Neural progenitor cell (in vitro differentiated cells): Measurements from ENCODE around the gene RNF220. TPM values are rescaled to one million over a fixed set of nuclear protein-coding genes. Genes with fewer than 3 reads are reported as not detected.

ENCODE experiments used
- DNase-seq: peaks from one replicate; pipeline ENCODE4 v3.0.0-alpha.2; 2016; ENCODE audit warnings: low spot score
- H2AFZ ChIP-seq: fragments of 200-600 bp; sonication (generic); replicated peaks from 2 replicates; pipeline ENCODE4 v1.6.1; 2016; ENCODE audit warnings: antibody characterized with exemption
- H3F3A ChIP-seq: fragments of 200-600 bp; sonication (generic); 2 replicates; pipeline ENCODE4 v1.6.1; 2016; ENCODE audit warnings: antibody characterized with exemption, low read depth
- H3K27ac ChIP-seq: fragments of 200-600 bp; sonication (generic); 2 replicates; pipeline ENCODE4 v1.5.1; 2016; ENCODE audit warnings: mild to moderate bottlenecking
- H3K27me3 ChIP-seq: fragments of 200-600 bp; sonication (generic); 2 replicates; pipeline ENCODE4 v1.6.1; 2016; ENCODE audit warnings: mild to moderate bottlenecking, moderate library complexity
- H3K36me3 ChIP-seq: fragments of 200-600 bp; sonication (generic); 2 replicates; pipeline ENCODE4 v1.5.1; 2016
- H3K4me1 ChIP-seq: fragments of 200-600 bp; sonication (generic); 2 replicates; pipeline ENCODE4 v1.6.1; 2016; ENCODE audit warnings: mixed run types
- H3K4me2 ChIP-seq: fragments of 200-600 bp; sonication (generic); 2 replicates; pipeline ENCODE4 v1.6.1; 2016
- H3K4me3 ChIP-seq: fragments of 200-600 bp; sonication (generic); 2 replicates; pipeline ENCODE4 v1.5.1; 2016
- H3K79me2 ChIP-seq: fragments of 200-600 bp; sonication (generic); 2 replicates; pipeline ENCODE4 v1.6.1; 2016; ENCODE audit warnings: low read depth
- H3K9ac ChIP-seq: fragments of 200-600 bp; sonication (generic); 2 replicates; pipeline ENCODE4 v1.6.1; 2016
- H3K9me3 ChIP-seq: fragments of 200-600 bp; sonication (generic); 2 replicates; pipeline ENCODE4 v1.5.1; 2016; ENCODE audit warnings: low read depth
- H4K20me1 ChIP-seq: fragments of 200-600 bp; sonication (generic); 2 replicates; pipeline ENCODE4 v1.6.1; 2016; ENCODE audit warnings: low read depth
- H3K27ac Mint-ChIP-seq: 3 replicates; pipeline ENCODE4 v1.8.0; 2021; ENCODE audit warnings: mixed read lengths
- H3K27me3 Mint-ChIP-seq: 2 replicates; pipeline ENCODE4 v1.8.0; 2022; ENCODE audit warnings: low read depth, mild to moderate bottlenecking, inconsistent platforms, moderate library complexity, mixed read lengths; ENCODE audit not compliant: insufficient read depth
- H3K36me3 Mint-ChIP-seq: 3 replicates; pipeline ENCODE4 v1.8.0; 2021; ENCODE audit warnings: mixed read lengths
- H3K4me1 Mint-ChIP-seq: 3 replicates; pipeline ENCODE4 v1.8.0; 2021; ENCODE audit warnings: mixed read lengths
- H3K4me3 Mint-ChIP-seq: 3 replicates; pipeline ENCODE4 v1.8.0; 2021; ENCODE audit warnings: mild to moderate bottlenecking, moderate library complexity, mixed read lengths
- H3K9me3 Mint-ChIP-seq: 3 replicates; pipeline ENCODE4 v1.8.0; 2020; ENCODE audit warnings: mixed read lengths
- EZH2 ChIP-seq: fragments of 200-600 bp; sonication (generic); IDR thresholded peaks from 2 replicates; pipeline ENCODE4 v1.6.1; 2017; ENCODE audit warnings: antibody characterized with exemption, mild to moderate bottlenecking, moderate library complexity
- EZH2phosphoT487 ChIP-seq: fragments of 200-600 bp; sonication (generic); IDR thresholded peaks from 2 replicates; pipeline ENCODE4 v1.6.1; 2017; ENCODE audit warnings: antibody characterized with exemption
- total RNA-seq: library from RNA; depleted of rRNA; stranded (reverse); fragments of >200 nt; gene quantifications from 2 replicates; pipeline ENCODE4 v1.2.3, GENCODE V29; 2015; ENCODE audit warnings: low replicate concordance
- TF ChIP-seq, protein P1 (sequence below): fragments of 200-600 bp; sonication (generic); IDR thresholded peaks from 2 replicates; pipeline ENCODE4 v1.5.1; 2017; ENCODE audit warnings: antibody characterized with exemption, mild to moderate bottlenecking

RNF220 gene
- total RNA-seq, 1 donor from 2014 or later, result 93.8 TPM

DNA sequence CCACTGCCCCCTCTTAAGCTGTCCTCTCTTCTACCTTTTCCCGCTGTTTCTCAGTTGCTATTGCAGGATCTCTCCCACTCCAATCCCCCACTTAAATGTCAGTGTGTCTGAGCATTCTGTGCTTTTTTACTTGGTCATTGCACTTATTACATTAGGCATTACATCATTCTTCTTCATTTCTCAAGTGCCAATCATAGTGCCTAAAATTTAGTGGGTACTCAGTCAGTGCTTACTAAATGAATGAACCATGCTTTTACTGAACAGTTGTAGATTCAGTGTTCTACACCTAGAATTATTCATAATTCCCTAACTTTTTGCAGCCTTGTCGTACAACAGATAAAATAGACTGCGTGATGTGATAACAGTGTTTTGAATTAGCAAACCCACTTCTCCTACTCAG lies 288.8 kb downstream of the RNF220 start:
- H3K36me3 Mint-ChIP-seq, result peaks cover 5% of the 10 kb centered on the region

DNA sequence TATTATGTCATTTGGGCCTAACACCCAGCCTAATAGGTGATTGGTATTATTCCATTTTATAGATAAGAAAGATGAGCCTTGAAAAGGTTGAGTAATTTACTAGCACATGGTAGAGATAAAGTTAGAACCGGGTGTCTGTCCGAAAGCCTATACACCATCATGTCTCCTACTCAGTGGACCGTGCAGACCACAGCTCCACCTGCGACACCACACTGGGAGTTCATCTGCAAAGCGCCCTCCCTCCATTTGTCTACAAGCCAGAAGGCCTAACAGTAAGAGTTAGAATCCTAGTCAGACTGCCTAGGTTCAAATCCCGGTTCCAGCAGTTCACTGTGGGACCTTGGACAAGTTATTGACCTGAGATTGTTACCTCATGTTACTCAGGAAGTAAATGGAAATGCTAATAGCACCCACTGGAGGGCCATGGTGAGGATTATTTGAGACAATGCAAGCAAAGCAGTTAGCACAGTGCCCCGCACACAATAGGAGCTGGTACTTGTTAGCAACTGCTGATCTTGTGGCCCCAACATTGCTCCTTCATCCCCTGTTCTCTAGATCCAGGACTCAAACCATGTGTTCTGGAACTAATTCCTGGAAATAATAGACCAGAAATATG lies 289.9 kb downstream of the RNF220 start:
- Mint-ChIP-seq H3K4me3 (no peak overlapping the region), H3K4me1 (no peaks in the 10 kb centered on the region), H3K27me3 (peaks cover 4% of the 10 kb centered on the region), H3K27ac (no peak overlapping the region), H3K36me3 (peaks cover 5% of the 10 kb centered on the region), H3K9me3 (no peaks in the 10 kb centered on the region)
- Histone ChIP-seq H3K4me3 (no peak overlapping the region), H2AFZ (no peak overlapping the region), H3K9ac (no peak overlapping the region), H3K27me3 (no peaks in the 10 kb centered on the region), H3K36me3 (no peaks in the 10 kb centered on the region), H3K79me2 (no peaks in the 10 kb centered on the region), H3K4me2 (no peak overlapping the region), H3K4me1 (no peaks in the 10 kb centered on the region), H4K20me1 (no peaks in the 10 kb centered on the region), H3F3A (no peaks in the 10 kb centered on the region), H3K27ac (no peak overlapping the region), H3K9me3 (no peaks in the 10 kb centered on the region)
- no peak for DNase-seq
- TF ChIP-seq EZH2phosphoT487 (no peak), EZH2 (no peak)
- TF ChIP-seq, protein P1, sequence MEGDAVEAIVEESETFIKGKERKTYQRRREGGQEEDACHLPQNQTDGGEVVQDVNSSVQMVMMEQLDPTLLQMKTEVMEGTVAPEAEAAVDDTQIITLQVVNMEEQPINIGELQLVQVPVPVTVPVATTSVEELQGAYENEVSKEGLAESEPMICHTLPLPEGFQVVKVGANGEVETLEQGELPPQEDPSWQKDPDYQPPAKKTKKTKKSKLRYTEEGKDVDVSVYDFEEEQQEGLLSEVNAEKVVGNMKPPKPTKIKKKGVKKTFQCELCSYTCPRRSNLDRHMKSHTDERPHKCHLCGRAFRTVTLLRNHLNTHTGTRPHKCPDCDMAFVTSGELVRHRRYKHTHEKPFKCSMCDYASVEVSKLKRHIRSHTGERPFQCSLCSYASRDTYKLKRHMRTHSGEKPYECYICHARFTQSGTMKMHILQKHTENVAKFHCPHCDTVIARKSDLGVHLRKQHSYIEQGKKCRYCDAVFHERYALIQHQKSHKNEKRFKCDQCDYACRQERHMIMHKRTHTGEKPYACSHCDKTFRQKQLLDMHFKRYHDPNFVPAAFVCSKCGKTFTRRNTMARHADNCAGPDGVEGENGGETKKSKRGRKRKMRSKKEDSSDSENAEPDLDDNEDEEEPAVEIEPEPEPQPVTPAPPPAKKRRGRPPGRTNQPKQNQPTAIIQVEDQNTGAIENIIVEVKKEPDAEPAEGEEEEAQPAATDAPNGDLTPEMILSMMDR, result no peak

More for the DNA sequence above, 288.8 kb downstream of the RNF220 start:
- Mint-ChIP-seq H3K4me3 (no peak overlapping the region), H3K9me3 (no peaks in the 10 kb centered on the region), H3K27ac (no peak overlapping the region), H3K4me1 (peaks cover 4% of the 10 kb centered on the region), H3K27me3 (peaks cover 3% of the 10 kb centered on the region)
- no peaks in the 10 kb centered on the region for H3K27me3 ChIP-seq
- no peaks in the 10 kb centered on the region for H3K4me1 ChIP-seq
- no peak overlapping the region for H3K4me3 ChIP-seq
- H3F3A ChIP-seq, result no peaks in the 10 kb centered on the region
- no peaks in the 10 kb centered on the region for H3K36me3 ChIP-seq
- DNase-seq, result no peak
- H3K79me2 ChIP-seq, result no peaks in the 10 kb centered on the region
- no peak overlapping the region for H3K27ac ChIP-seq
- TF ChIP-seq EZH2phosphoT487 (no peak), EZH2 (no peak)
- TF ChIP-seq, protein P1, result no peak
- H3K9me3 ChIP-seq, result no peaks in the 10 kb centered on the region
- no peaks in the 10 kb centered on the region for H4K20me1 ChIP-seq
- no peak overlapping the region for H3K4me2 ChIP-seq
- H2AFZ ChIP-seq, result no peak overlapping the region
- H3K9ac ChIP-seq, result no peak overlapping the region

DNA sequence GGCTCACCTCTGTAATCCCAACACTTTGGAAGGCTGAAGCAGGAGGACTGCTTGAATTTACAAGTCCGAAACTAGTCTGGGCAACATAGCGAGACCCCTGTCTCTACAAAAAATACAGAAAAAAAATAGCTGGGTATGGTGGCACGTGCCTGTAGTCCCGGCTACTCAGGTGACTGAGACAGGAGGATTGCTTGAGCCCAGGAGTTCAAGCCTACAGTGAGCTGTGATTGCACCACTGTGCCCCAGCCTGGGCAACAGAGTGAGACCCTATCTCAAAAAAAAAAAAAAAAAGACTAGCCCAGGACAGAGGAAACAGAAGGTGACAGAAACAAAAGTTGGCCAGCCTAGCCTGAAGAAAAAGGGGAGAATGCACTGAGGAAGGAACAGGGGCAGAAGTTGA lies 290.6 kb downstream of the RNF220 start:
- no peaks in the 10 kb centered on the region for H3K4me1 Mint-ChIP-seq
- H3K36me3 ChIP-seq, result no peaks in the 10 kb centered on the region
- DNase-seq, result no peak
- H3K4me3 Mint-ChIP-seq, result no peak overlapping the region
- H2AFZ ChIP-seq, result no peak overlapping the region
- H3K9ac ChIP-seq, result no peak overlapping the region
- H3K36me3 Mint-ChIP-seq, result peaks cover 5% of the 10 kb centered on the region
- no peaks in the 10 kb centered on the region for H3F3A ChIP-seq
- TF ChIP-seq, protein P1, result no peak
- TF ChIP-seq EZH2phosphoT487, result no peak
- no peak for TF ChIP-seq EZH2
- no peak overlapping the region for H3K27ac Mint-ChIP-seq
- no peaks in the 10 kb centered on the region for H3K9me3 Mint-ChIP-seq
- H3K27me3 Mint-ChIP-seq, result peaks cover 7% of the 10 kb centered on the region
- no peaks in the 10 kb centered on the region for H3K9me3 ChIP-seq
- H3K4me3 ChIP-seq, result no peak overlapping the region
- no peaks in the 10 kb centered on the region for H3K79me2 ChIP-seq
- no peaks in the 10 kb centered on the region for H3K4me1 ChIP-seq
- H3K4me2 ChIP-seq, result no peak overlapping the region
- no peaks in the 10 kb centered on the region for H3K27me3 ChIP-seq
- no peak overlapping the region for H3K27ac ChIP-seq
- H4K20me1 ChIP-seq, result no peaks in the 10 kb centered on the region
